HG03103 (cell line): Measurements from ENCODE around the gene FAM120B.
"Not testable (repeated sequence)": the region's sequence is repeated elsewhere in the genome, so short reads cannot be mapped to it uniquely, and the experiment has no call there.

ENCODE experiments used
- ATAC-seq: cut with Tn5 transposase; IDR thresholded peaks from one replicate; pipeline ENCODE4 v1.9.1; 2021; ENCODE audit warnings: low read depth; ENCODE audit not compliant: unreplicated experiment

Gene FAM120B

DNA sequence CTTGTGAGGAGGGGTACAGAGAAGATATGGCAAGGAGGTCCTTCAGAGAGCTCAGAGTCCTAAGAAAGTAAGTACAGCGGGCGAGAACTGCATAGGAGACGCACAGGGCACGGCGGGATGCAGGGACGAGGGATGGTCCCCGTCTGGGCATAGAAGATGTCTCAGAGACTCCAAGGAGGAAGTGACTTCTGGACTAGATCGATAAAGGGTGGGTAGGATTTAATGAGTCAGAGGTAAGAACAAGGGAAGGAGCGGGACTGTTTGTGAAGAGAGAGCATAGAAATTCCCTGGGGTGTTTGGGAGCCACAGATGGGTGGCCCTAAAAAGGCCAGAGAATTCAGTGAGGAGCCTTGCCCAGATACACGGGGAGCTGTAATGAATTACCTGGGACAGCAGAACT is 69.1 kb downstream of the FAM120B start:
- no peak for ATAC-seq

DNA sequence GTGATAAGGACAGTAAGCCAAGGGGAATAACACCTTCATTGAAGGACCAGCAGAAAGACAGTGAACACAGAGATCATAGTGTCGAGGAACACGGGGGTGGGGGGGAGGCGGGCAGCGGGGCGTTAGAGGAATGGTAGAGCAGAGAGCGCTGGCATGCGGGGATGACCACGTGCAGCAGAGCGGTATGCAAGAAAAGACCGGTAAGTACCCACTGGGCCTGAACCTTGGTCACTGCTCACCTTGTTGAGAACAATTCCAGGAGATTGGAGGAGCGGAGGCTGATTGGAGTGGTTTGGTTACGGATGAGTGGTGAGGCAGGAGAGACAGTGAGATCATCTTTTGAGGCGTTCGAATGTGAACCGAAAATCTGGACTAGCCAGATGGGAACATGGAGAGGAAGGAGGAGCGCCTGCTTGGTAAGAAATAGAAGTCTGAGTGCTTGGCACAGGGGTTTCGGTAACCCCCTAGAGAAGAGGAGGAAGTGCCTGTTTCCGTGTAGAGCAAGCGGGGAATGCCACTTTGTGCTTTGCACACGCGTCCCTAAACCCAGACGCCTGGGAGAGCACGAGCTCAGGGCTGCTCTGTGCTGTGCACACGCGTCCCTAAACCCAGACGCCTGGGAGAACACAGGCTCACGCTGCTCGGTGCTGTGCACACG is 70.0 kb downstream of the FAM120B start:
- ATAC-seq: no peak

DNA sequence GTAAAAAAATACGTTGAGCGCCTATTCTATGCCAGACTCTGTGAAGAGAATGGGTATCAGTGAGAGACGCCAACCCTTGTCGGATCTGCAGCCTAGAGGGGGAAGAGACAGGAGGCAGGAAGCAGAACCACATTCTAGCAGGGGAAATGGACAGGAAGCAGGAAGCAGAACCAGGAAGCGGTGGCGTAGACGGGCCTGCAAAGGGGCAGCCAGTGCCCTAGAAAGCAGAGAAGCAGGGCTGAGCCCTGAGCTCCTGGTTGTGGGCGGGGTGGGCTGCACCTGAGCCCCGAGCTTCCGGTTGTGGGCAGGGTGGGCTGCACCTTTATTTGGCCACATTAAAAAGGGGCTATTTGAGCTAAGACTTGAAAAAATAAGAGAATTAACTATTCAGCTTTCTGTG is 71.9 kb downstream of the FAM120B start:
- no peak for ATAC-seq

DNA sequence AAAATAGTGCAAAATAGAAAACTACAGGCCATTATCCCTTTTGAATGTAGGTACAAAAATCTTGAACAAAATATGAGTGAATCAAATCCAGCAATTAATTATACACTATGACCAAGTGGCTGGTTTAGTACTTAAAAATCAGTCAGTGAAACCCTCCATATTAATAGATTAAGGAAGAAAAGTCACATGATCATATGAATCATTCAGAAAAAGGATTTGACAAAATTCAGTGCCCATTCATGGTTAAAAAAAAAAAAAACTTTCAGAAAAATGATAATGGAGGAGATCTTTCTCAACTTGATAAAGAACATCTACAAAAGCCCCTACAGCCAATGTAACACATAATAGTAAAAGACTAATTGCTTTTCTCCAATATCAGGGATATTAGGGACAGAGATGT is 75.0 kb downstream of the FAM120B start:
- ATAC-seq: no peak

DNA sequence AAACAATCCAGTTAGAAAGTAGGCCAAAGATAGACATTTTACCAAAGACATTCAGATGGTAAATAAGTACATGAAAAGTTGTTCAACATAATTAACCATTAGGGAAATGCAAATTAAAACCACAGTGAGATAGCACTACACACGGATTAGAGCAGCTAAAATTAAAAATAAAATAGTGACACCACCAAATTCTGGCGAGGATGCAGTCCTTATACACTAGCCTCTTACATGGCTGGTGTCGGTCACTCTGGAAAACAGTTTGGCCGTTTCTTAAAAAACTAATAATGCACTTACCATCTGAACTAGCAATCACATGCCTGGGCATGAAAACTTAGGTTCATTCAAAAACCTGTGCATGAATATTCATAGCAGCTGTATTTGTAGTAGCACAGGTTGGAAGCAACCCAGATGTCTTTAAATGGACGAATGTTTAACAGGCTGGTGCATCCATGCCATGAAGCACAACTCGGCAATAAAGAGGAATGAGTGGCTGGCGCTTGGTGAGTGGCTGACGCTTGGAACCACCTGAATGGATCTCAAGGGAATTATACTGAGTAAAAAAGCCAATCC is 77.0 kb downstream of the FAM120B start:
- no peak for ATAC-seq

GRCh38 chr6:170385506-170385905 is 78.9 kb downstream of the FAM120B start:
- no peak for ATAC-seq

- ATAC-seq: no peak
Observed at GRCh38 chr6:170388113-170388512, 81.6 kb downstream of the FAM120B start.

GRCh38 chr6:170393033-170393432 is 86.5 kb downstream of the FAM120B start:
- no peak for ATAC-seq

- ATAC-seq: no peak
Observed at GRCh38 chr6:170393807-170394399, 87.3 kb downstream of the FAM120B start.

GRCh38 chr6:170394980-170395379 is 88.4 kb downstream of the FAM120B start:
- ATAC-seq: no peak

DNA sequence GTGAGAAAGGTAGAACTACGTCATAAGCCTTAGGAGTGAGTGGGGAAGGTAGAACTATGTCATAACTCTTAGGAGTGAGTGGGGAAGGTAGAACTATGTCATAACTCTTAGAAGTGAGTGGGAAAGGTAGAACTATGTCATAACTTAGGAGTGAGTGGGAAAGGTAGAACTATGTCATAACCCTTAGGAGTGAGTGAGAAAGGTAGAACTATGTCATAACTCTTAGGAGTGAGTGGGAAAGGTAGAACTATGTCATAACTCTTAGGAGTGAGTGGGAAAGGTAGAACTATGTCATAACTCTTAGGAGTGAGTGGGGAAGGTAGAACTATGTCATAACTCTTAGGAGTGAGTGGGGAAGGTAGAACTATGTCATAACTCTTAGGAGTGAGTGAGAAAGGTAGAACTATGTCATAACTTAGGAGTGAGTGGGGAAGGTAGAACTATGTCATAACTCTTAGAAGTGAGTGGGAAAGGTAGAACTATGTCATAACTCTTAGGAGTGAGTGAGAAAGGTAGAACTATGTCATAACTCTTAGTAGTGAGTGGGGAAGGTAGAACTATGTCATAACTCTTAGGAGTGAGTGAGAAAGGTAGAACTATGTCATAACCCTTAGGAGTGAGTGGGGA is 92.3 kb downstream of the FAM120B start:
- ATAC-seq: not testable (repeated sequence)

- ATAC-seq: not testable (repeated sequence)
Observed at GRCh38 chr6:170399955-170400558, 93.5 kb downstream of the FAM120B start.

- no peak for ATAC-seq
Observed at GRCh38 chr6:170402318-170403040, 95.9 kb downstream of the FAM120B start.

DNA sequence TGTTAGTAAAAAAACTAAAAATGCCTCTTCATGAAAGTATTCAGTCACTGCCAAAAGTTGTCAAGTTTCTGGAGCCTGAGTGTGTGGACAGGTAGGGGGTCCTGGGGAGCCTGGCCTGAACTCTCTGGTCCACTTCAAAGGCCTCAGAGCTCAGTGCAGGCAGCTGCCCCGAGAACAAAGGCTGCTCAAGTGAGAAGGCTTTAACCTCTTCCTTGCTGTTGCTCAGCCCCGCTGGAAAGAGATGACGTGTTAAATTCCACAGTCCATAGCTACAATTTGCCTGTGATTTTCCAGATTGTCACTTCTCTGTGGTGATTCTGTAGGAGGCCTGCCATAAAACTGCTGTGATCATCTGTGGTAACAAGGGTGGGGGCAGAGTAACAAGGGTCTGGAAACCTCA is 96.9 kb downstream of the FAM120B start:
- ATAC-seq: no peak

DNA sequence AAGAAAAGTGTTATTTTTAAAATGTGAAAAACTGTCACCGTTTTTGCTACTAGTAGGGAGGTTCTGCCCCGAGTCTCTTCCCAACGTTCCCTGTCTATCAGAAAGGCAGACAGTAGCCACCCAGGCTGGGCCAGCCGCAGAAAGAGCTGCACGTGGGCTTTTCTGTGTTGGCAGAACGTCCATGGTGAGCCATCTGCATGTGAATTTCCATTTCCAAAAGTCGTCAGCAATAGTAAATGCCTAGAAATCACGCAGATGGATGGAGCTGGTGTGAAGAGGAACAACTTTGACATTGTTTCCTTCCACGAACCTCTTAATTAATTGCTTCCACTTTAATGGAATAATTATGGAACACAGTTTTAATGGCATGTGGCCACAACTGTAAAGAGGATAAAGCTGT is 97.5 kb downstream of the FAM120B start:
- no peak for ATAC-seq

GRCh38 chr6:170404697-170405096 is 98.1 kb downstream of the FAM120B start:
- ATAC-seq: no peak

GRCh38 chr6:170405311-170405975 is 98.9 kb downstream of the FAM120B start:
- ATAC-seq: no peak

- ATAC-seq: no peak
Observed at GRCh38 chr6:170407200-170407599, 100.6 kb downstream of the FAM120B start.

- ATAC-seq: no peak
Observed at GRCh38 chr6:170407932-170408331, 101.4 kb downstream of the FAM120B start.

DNA sequence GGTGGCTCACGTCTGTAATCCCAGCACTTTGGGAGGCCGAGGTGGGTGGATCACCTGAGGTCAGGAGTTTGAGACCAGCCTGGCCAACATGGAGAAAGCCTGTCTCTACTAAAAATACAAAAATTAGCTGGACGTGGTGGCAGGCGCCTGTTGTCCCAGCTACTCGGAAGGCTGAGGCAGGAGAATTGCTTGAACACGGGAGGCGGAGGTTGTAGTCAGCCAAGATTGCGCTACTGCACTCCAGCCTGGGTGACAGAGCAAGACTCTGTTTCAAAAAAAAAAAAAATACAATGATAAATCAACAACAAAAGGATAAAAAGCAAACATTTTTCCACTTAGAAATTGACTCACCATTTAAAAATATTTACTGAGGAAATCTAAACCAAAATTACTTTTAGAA is 103.2 kb downstream of the FAM120B start:
- ATAC-seq: not testable (repeated sequence)
